Stomach (tissue), 4 donors: ENCODE data around the gene CDC14A.

ENCODE experiments used
- EP300 ChIP-seq: sonication (generic); formaldehyde crosslinking; IDR thresholded peaks from one replicate; pipeline ENCODE4 v1.6.1; 2017; ENCODE audit warnings: antibody characterized with exemption
- POLR2A ChIP-seq, 4 donors: fragments of 450-650 bp; IDR thresholded peaks; one replicate each; pipeline ENCODE4 v1.6.1; 2016; ENCODE audit warnings: antibody characterized with exemption in 4 of 4, control low read depth in 2 of 4, mild to moderate bottlenecking in 1 of 4, moderate library complexity in 1 of 4
- TF ChIP-seq, protein P1 (sequence below), 7 experiments: fragments of 450-650 bp in 4 of 7; fragments of 200-600 bp in 3 of 7; sonication (generic) in 3 of 7; IDR thresholded peaks; one replicate each; pipeline ENCODE4 v1.5.1; 2016 to 2019; ENCODE audit warnings: antibody characterized with exemption in 7 of 7, control low read depth in 2 of 7, mild to moderate bottlenecking in 1 of 7

DNA sequence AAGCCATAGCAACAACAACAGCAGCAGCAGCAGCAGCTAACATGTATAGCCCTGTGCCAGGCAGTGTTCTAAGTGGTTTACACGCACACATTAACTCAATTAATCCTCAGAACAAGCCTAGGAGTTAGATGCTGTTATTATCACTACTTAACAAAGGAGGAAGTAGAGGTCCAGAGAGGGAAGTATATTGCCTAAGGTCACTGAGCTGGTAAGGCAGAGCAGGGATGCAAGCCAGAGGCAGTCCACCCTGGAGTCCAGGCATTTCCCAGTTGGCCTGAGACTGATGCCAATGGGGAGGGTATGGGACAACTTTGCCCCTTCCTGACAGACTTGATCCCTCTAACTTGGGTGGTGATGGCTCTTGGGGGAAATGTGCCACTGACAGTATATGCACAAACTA is 6.8 kb downstream of the CDC14A start:
- no peak for TF ChIP-seq POLR2A (IDR thresholded peaks at IDR 0.05)
- TF ChIP-seq, protein P1, sequence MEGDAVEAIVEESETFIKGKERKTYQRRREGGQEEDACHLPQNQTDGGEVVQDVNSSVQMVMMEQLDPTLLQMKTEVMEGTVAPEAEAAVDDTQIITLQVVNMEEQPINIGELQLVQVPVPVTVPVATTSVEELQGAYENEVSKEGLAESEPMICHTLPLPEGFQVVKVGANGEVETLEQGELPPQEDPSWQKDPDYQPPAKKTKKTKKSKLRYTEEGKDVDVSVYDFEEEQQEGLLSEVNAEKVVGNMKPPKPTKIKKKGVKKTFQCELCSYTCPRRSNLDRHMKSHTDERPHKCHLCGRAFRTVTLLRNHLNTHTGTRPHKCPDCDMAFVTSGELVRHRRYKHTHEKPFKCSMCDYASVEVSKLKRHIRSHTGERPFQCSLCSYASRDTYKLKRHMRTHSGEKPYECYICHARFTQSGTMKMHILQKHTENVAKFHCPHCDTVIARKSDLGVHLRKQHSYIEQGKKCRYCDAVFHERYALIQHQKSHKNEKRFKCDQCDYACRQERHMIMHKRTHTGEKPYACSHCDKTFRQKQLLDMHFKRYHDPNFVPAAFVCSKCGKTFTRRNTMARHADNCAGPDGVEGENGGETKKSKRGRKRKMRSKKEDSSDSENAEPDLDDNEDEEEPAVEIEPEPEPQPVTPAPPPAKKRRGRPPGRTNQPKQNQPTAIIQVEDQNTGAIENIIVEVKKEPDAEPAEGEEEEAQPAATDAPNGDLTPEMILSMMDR (IDR thresholded peaks at IDR 0.05) = no peak
- TF ChIP-seq EP300 = no peak
